ENCODE data around the gene CMTM5.
"Not testable (repeated sequence)": the region's sequence is repeated elsewhere in the genome, so short reads cannot be mapped to it uniquely, and the experiment has no call there.

CMTM5 gene

GRCh38 chr14:23378612-23379220 is 1.9 kb downstream of the CMTM5 start:
- no peak for DNase-seq

- peak; percentile 16 to 48 for DNase-seq
Measured at GRCh38 chr14:23379366-23380196, 2.7 kb downstream of the CMTM5 start.

DNA sequence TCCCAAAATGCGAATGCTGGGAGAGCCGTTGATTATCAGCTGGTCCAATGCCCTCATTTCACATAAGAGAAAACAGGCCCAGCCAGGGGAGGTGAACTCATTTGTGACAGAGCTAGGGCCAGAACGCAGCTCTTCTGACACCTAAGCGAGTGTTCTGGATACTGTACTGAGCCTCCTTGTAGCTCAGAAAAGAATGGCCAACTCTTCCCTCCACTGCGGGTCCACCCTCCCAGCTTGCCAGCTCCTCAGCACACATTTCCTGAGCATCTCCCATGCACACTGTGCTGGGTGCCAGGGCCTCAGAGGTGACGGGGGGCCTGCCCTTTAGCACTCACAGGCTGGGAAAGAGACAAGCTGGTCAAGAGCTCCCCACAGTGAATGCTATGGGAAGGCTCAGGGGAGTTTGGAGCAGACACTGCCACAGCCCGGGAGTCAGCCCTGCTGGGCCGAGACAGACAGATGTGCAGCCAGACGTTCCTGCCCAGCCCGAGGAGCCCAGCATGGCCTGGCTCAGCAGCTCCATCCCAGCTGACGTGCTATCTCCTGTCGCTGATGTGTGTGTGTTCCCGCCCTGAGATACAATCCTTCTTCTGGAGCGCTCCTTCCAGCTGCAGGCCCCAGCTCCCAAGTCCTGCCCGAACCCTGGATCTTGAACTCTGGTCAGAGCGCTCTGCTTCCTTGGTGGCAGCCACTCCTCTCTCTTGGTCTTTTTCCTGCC is 3.5 kb downstream of the CMTM5 start:
- DNase-seq, result no peak

DNA sequence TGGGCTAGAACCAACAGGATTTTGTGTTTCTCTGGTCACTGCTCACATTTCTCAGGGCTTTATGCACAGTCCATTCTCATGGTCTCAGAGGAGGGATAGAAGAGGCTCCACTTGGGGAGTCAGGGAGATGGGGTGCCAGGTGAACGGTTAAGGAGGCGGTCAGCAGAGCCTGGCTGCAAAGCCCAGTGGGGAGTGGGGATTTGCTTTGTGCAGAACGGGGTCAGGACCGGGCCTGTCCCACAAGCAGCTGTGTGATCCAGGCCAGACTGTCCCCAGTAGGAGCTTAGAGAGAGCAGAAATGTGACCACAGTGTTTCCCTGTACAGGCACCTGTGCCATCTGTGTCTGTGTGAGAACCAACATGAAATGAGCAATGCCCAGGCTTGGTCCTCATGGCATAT is 4.1 kb downstream of the CMTM5 start:
- DNase-seq, result no peak

- no peak for DNase-seq
Measured at GRCh38 chr14:23381871-23382270, 5.0 kb downstream of the CMTM5 start.

DNA sequence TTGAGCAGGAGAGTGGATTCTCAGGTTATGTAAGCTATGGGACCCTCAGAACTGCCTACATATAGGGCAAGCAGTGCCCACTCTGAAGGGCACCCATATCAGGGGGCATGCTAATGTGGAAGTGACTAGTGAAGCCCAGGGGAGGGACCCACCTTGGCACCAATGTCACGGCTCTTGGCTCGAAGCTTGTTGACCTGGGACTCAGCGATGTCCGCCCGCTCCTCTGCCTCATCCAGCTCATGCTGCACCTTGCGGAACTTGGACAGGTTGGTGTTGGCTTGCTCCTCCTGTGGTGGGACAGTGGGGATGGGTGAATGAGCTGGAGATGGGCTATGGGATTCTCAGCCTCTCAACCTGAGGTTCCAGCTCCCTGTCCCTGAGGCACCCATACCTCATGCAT is 5.4 kb downstream of the CMTM5 start:
- DNase-seq, result no peak

DNA sequence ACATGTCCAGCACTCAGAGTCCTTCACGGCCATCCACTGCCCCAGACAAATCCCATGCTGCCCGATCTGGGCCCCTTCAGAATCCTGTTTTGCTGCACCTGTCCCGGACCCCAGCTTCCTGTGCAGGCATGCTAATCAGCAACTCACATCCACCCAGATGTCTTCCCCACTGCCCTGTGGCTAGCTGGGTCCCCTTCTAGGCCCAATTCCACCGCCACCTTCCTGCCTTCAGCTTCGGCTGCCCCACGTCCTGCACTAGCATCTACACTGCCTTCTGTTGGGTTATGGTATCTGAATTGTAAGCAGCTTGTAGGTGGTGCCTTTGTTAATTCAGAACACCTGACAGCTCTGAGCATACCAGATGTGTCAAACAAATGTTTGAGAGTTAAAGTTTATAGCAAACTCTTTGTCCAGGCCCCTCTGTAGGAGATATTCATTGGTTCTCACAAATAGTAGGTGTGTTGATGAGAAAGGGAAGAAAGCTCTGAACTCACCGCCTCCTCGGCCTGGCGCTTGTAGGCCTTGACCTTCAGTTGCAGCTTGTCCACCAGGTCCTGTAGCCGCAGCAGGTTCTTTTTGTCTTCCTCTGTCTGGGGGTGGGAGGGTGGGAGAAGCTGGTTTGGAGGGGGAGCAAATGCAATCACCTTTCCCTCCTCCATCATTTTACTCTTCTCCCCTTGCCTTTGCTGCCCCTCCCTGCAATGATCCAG is 6.0 kb downstream of the CMTM5 start:
- no peak for DNase-seq

GRCh38 chr14:23384364-23385080 is 7.7 kb downstream of the CMTM5 start:
- no peak for DNase-seq

- no peak for DNase-seq
Measured at GRCh38 chr14:23385244-23385641, 8.4 kb downstream of the CMTM5 start.

DNA sequence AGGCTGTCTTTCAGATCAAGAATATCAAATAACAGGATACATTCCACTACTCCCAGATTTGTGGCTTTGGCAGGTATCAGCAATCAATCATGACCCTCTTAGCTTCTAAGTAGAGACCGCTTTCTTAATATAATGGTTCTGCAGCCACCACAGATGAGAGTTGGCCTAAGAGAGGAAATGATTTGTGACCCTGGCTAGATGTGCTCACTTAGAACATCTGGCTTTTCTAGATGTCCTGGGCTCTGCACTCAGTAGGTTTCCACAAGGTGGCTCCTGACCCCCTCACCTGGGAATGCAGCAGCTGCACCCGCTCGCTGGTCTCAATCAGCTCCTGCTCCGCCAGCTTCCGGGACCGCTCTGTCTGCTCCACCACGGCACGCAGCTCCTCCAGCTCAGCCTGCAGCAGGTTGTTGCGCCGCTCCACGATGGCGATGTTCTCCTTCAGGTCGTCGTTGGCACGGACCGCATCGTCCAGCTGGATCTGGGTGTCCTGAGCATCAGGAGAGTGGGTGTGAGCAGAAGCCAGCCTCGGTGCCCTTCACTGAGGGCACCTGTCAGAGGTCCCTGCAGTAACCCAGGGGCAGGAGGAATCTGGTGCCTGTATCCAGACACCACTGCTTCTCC is 8.9 kb downstream of the CMTM5 start:
- no peak for DNase-seq

GRCh38 chr14:23386266-23386657 is 9.4 kb downstream of the CMTM5 start:
- DNase-seq, result not testable (repeated sequence)

DNA sequence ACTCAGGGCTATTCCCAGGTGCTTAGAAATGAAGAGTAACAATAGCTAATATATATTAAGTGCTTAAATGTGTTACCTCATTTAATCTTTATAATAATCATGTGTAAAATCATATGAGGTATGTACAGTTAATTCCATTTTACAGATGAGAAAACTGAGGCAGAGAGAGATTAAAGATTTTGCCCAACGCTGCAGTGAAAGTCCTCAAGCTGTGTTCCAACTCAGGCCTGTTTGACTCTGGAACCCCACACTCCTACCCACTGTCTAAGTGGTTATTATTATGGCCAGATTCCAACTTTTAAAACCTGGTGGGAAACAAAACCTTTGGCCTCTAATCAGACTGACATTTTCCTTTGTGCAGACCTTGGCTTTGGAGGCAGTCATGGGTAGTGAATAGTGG is 10.2 kb downstream of the CMTM5 start:
- DNase-seq, result no peak

DNA sequence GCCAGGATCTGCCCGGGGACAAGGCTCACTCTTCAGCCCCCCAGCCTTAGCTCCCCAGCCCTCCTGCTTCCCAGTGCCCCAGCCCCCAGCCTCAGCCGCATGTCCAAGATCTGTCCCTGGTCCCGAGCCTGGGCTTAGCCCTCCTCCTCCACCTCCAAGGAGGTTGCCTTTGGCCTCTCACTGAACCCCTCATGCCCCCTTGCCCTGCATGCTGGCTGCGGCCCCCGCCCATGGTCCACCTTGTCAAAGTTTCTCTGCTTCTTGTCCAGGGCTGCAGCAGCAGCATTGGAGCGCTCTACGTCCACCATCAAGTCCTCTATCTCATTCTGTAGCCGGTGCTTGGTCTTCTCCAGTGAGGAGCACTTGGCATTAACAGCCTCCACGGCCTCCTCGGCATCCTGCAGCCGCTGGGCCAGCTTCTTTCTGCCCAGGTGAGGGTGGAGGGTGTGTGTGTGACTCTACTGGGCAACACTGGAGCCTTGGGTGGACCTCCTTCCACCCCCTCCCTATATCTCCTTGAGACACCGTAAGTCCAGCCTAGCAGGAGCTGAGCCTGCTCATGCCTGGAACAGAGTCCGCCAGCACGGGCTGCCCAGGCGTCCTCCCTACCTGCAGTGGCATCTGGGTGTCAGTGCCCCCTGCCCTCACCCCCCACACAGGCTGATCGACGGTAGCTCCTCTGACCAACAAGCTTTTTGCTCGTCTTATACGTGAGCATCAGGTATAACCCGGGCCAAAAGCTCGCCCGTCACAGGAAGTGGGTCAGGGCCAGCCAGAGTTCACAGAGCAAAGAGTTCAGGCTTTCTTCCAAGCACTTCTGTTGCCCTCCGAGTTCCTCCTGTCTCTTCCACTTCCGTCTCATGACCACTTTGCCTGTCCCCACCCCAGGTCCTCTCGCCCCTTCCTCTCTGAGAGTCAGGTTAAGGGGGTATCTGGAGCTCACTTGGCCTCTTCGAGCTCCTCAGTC is 11.4 kb downstream of the CMTM5 start:
- no peak for DNase-seq

DNA sequence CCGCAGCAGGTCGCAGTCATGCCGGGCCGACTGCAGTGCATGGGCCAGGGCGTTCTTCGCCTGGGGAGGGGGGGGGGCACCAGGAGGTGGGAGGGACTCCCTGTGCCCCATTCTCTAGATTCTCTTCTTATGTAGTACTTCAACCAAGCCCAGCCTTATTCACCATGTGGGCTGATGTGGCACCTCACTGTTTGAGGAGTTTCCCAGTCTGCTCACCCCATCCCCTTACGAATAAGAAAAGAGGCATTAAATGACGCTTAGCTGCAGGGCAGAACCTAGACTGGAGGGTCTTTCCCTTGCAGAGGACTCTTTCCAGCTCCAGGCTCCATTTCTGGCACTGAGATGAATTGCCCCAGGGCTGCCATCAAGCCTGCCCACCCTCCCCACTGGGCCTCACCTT is 12.2 kb downstream of the CMTM5 start:
- DNase-seq, result no peak

GRCh38 chr14:23389396-23389795 is 12.6 kb downstream of the CMTM5 start:
- DNase-seq, result no peak

DNA sequence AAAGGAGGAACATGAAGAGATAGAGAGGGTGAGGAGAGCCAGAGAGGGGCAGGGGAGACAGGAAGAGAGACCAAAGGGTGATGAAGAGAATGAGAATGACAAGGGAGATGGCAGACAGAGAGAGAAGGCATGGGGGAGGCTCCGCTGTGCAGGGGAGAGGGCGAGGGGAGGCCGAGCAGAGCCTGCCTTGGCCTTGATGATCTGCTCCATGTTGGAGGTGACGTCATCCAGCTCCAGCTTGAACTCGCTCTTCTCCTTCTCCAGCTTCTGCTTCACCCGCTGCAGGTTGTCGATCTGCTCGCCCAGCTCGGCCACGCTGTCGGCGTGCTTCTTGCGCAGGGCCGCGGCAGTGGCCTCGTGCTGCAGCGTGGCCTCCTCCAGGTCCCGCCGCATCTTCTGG is 13.0 kb downstream of the CMTM5 start:
- not testable (repeated sequence) for DNase-seq

- no peak for DNase-seq
Measured at GRCh38 chr14:23392613-23393012, 15.8 kb downstream of the CMTM5 start.

DNA sequence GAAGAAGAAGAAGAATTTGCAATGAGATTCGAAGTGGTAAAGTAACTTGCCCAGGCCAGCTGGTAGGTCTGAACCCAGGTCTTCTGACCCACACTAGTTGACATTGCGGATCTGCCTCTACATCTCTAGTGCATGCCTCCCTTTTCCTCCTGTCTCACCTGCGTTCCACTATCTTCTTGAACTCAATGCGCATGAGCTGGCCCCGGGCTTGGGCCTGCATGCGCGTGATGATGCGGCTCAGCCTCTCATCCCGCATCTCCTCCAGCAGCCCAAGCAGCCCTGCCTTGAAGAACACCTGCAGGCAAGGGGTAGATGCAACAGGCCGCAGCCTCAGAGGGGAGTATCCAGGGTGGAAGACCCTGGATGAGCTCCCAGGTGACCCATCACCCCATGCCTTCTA is 19.3 kb downstream of the CMTM5 start:
- DNase-seq, result no peak

- no peak for DNase-seq
Measured at GRCh38 chr14:23396781-23397407, 20.0 kb downstream of the CMTM5 start.

DNA sequence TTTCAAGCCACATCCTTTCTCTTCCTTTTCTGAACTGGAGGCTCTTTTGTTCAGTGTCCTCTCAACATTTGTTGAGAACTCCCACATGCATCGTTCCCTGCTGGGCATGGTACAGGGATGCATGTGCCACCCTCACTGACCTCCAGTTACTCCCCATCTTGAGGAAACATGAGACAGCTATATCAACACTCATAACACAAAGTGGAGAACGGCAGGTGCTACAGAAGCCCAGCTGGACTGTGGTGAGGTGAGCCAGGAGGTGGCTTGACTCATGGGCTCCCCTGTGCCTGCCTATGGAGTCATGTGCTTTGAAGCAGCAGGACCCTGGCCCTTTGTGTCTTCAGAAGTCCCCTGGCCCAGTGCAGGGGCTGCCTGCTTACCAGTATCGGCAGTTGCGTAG is 21.5 kb downstream of the CMTM5 start:
- no peak for DNase-seq
